ENCODE results near the gene PFKFB4.

The PFKFB4 gene

GRCh38 chr3:48597408-48597800, 40.8 kb upstream of the PFKFB4 start:
- no peaks in the 10 kb centered on the region for H3K4me1 ChIP-seq (ENCODE audit: insufficient read depth, low read length, severe bottlenecking)
- TF ChIP-seq CTCF (IDR thresholded peaks at IDR 0.05; ENCODE audit: low read length), result no peak
- TF ChIP-seq EZH2 (IDR thresholded peaks at IDR 0.05; ENCODE audit: borderline replicate concordance, low read length), result no peak

GRCh38 chr3:48596676-48597407, 40.2 kb upstream of the PFKFB4 start:
- Histone ChIP-seq H2AFZ (ENCODE audit: low read length) (no peak overlapping the region), H3K4me3 (ENCODE audit: low read depth, low read length, poor library complexity, severe bottlenecking) (no peak overlapping the region), H3K79me2 (ENCODE audit: insufficient read depth, low read length) (no peaks in the 10 kb centered on the region), H3K9ac (ENCODE audit: low read length) (no peak overlapping the region), H3K36me3 (ENCODE audit: insufficient read depth, low read length) (peaks cover 46% of the 10 kb centered on the region), H3F3A (ENCODE audit: insufficient read depth, low read length) (no peaks in the 10 kb centered on the region), H4K20me1 (ENCODE audit: insufficient read depth, low read length) (no peaks in the 10 kb centered on the region), H3K27me3 (ENCODE audit: insufficient read depth, low read length) (peaks cover 15% of the 10 kb centered on the region), H3K4me1 (ENCODE audit: insufficient read depth, low read length, severe bottlenecking) (no peaks in the 10 kb centered on the region), H3K9me3 (ENCODE audit: low read length) (no peaks in the 10 kb centered on the region), H3K27ac (ENCODE audit: low read depth, low read length, poor library complexity, severe bottlenecking) (no peak overlapping the region), H3K4me2 (ENCODE audit: low read length) (no peak overlapping the region), H3K9me2 (ENCODE audit: low read depth, low read length) (no peaks in the 10 kb centered on the region)
- TF ChIP-seq EZH2 (IDR thresholded peaks at IDR 0.05; ENCODE audit: borderline replicate concordance, low read length) (no peak), CTCF (IDR thresholded peaks at IDR 0.05; ENCODE audit: low read length) (no peak)

More at GRCh38 chr3:48597408-48597800, 40.8 kb upstream of the PFKFB4 start:
- Histone ChIP-seq H3K9ac (ENCODE audit: low read length) (no peak overlapping the region), H3K36me3 (ENCODE audit: insufficient read depth, low read length) (peaks cover 50% of the 10 kb centered on the region), H3K79me2 (ENCODE audit: insufficient read depth, low read length) (no peaks in the 10 kb centered on the region), H3K27me3 (ENCODE audit: insufficient read depth, low read length) (peaks cover 15% of the 10 kb centered on the region), H4K20me1 (ENCODE audit: insufficient read depth, low read length) (no peaks in the 10 kb centered on the region), H3K27ac (ENCODE audit: low read depth, low read length, poor library complexity, severe bottlenecking) (no peak overlapping the region), H3F3A (ENCODE audit: insufficient read depth, low read length) (no peaks in the 10 kb centered on the region), H2AFZ (ENCODE audit: low read length) (no peak overlapping the region), H3K9me3 (ENCODE audit: low read length) (no peaks in the 10 kb centered on the region), H3K4me2 (ENCODE audit: low read length) (no peak overlapping the region), H3K4me3 (ENCODE audit: low read depth, low read length, poor library complexity, severe bottlenecking) (no peak overlapping the region), H3K9me2 (ENCODE audit: low read depth, low read length) (no peaks in the 10 kb centered on the region)

GRCh38 chr3:48596157-48596556, 39.6 kb upstream of the PFKFB4 start:
- H3K27ac ChIP-seq (ENCODE audit: low read depth, low read length, poor library complexity, severe bottlenecking), result no peak overlapping the region

More at GRCh38 chr3:48596157-48596556, 39.6 kb upstream of the PFKFB4 start:
- Histone ChIP-seq H3K9ac (ENCODE audit: low read length) (no peak overlapping the region), H3K4me1 (ENCODE audit: insufficient read depth, low read length, severe bottlenecking) (no peaks in the 10 kb centered on the region), H3K36me3 (ENCODE audit: insufficient read depth, low read length) (peaks cover 39% of the 10 kb centered on the region), H3K79me2 (ENCODE audit: insufficient read depth, low read length) (no peaks in the 10 kb centered on the region), H3F3A (ENCODE audit: insufficient read depth, low read length) (no peaks in the 10 kb centered on the region), H3K9me2 (ENCODE audit: low read depth, low read length) (no peaks in the 10 kb centered on the region), H3K4me3 (ENCODE audit: low read depth, low read length, poor library complexity, severe bottlenecking) (no peak overlapping the region), H3K27me3 (ENCODE audit: insufficient read depth, low read length) (peaks cover 22% of the 10 kb centered on the region), H3K4me2 (ENCODE audit: low read length) (no peak overlapping the region), H4K20me1 (ENCODE audit: insufficient read depth, low read length) (no peaks in the 10 kb centered on the region), H3K9me3 (ENCODE audit: low read length) (no peaks in the 10 kb centered on the region), H2AFZ (ENCODE audit: low read length) (no peak overlapping the region)
- no peak for TF ChIP-seq CTCF (IDR thresholded peaks at IDR 0.05; ENCODE audit: low read length)
- no peak for TF ChIP-seq EZH2 (IDR thresholded peaks at IDR 0.05; ENCODE audit: borderline replicate concordance, low read length)

All from OCI-LY1 (cell line).